22Rv1 (cell line): Measurements from ENCODE around the gene HECTD1.
"Not testable (repeated sequence)": the region's sequence is repeated elsewhere in the genome, so short reads cannot be mapped to it uniquely, and the experiment has no call there.

ENCODE experiments used
- H3K27ac ChIP-seq: fragments of 450-650 bp; 2 replicates; pipeline ENCODE4 v1.5.1; 2017
- ZFX ChIP-seq: fragments of 450-650 bp; IDR thresholded peaks from 2 replicates; pipeline ENCODE4 v1.6.1; 2017; ENCODE audit warnings: antibody characterized with exemption, borderline replicate concordance
- TF ChIP-seq, protein P1 (sequence below): fragments of 450-650 bp; IDR thresholded peaks from 2 replicates; pipeline ENCODE4 v1.5.1; 2017; ENCODE audit warnings: mild to moderate bottlenecking

Gene HECTD1

DNA sequence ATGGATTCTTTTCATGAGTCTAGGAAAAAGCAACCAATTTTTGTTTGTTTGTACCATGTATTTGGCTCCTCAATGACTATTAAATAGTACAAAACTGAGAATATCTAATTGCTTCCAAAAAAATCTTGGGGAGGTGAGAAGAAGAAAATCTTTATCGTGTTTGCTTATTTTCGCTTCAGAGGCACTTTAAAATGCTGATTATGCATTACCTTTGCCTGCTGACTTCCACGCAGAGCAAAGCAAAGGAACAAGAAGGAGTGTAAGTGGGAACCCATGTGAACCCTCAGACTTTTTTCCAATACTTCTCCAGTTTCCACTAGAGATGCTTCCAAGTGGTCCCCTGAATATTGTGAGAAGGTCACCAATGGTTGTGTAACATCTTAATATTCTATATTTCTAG, 138.2 kb downstream of the HECTD1 start:
- no peak overlapping the region for H3K27ac ChIP-seq
- TF ChIP-seq ZFX = no peak
- TF ChIP-seq, protein P1, sequence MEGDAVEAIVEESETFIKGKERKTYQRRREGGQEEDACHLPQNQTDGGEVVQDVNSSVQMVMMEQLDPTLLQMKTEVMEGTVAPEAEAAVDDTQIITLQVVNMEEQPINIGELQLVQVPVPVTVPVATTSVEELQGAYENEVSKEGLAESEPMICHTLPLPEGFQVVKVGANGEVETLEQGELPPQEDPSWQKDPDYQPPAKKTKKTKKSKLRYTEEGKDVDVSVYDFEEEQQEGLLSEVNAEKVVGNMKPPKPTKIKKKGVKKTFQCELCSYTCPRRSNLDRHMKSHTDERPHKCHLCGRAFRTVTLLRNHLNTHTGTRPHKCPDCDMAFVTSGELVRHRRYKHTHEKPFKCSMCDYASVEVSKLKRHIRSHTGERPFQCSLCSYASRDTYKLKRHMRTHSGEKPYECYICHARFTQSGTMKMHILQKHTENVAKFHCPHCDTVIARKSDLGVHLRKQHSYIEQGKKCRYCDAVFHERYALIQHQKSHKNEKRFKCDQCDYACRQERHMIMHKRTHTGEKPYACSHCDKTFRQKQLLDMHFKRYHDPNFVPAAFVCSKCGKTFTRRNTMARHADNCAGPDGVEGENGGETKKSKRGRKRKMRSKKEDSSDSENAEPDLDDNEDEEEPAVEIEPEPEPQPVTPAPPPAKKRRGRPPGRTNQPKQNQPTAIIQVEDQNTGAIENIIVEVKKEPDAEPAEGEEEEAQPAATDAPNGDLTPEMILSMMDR = no peak

DNA sequence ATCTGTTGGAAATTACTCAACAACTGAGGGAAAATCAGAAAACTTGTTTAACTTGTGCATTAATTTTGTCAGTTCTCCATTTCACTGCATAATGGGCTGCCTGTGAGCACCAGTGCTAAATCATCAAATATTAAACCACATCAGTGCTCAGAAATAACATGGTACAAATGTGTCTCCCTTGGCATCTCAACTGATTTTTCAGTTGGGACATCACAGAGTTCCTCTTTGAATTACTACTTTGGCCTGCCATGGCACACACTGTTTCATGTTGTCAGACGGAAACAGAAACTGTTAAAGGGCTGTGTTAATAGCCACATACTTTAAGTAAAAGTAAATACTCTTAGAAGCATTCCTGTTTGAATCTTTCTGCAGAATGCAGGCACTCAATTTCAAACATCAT, 139.4 kb downstream of the HECTD1 start:
- TF ChIP-seq, protein P1 = no peak
- no peak for TF ChIP-seq ZFX
- no peak overlapping the region for H3K27ac ChIP-seq

DNA sequence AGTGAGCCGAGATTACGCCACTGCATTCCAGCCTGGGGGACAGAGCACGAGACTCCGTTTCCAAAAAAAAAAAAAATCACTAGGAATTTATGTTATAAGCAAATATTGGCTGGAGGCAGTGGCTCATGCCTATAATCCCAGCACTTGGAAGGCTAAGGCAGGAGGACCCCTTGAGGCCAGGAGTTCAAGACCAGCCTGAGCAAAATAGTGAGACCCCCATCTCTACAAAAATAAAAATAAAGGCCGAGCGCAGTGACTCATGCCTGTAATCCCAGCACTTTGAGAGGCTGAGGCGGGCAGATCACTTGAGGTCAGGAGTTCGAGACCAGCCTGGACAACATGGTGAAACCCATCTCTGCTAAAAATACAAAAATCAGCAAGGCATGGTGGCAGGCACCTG, 144.7 kb downstream of the HECTD1 start:
- H3K27ac ChIP-seq = not testable (repeated sequence)

DNA sequence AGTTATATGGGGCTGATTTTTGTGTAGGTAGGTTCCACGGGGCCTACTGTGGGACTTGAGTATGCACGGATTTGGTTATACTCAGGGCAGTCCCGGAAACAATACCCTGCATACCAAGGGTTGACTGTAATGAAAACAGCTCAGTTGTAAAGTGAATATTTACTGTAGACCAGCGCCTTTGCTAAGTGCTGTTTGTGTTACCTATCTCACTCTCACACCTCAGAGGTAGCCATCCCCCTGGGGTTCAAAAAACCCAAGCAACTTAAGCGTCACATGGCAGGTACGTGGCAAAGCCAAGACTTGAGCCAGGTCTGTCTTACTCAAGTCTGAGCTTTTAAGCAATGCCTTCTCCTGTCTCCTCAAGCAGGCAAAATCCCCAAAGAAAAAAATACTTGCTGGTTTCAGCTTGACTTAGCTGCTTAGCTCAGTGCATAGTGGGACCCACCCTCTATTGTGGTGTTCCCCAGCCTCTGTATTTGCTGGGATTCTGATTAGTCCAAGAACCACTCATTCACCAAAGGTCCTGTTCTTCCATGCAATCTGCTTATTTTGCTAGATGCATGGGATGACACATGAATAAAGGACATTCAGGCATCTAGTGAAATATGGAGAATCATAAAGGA, 147.2 kb downstream of the HECTD1 start:
- no peak overlapping the region for H3K27ac ChIP-seq
- TF ChIP-seq ZFX = no peak
- TF ChIP-seq, protein P1 = no peak

DNA sequence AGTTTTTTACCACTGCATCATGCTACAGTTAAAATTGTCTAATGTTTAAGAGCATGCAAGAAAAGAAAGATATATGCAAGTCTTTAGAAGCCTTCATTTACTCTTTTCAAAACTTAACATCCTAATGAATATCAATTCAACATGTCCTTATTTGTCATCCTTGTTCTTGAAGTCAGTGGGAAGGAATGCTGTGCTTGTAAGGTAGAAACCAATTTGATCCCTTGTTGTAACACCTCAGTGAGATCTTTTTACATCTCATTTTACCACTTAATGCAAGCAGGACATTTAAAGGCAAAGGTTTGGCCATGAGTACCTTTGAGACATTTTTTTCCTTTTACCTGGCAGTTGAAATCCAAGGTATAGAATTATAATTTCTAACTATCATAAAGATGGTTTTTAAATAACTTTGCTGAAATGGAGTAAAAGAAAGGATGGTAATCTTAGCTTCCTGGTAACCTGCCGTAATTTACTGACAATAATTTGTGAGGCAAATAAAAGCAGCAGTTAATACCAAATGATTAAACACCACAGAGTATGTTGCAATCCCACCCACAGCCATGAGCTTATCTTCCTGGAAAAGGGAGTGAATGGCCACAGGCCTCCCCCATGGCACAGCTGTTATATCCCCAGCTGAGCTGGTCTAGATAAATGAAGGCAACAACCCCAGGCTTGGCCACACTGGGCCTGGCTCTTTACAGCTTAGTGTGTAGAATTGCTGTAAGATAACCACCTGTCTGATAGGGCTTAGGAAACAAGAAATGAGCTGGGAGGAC, 148.3 kb downstream of the HECTD1 start:
- no peak for TF ChIP-seq ZFX
- TF ChIP-seq, protein P1 = no peak
- H3K27ac ChIP-seq = no peak overlapping the region

DNA sequence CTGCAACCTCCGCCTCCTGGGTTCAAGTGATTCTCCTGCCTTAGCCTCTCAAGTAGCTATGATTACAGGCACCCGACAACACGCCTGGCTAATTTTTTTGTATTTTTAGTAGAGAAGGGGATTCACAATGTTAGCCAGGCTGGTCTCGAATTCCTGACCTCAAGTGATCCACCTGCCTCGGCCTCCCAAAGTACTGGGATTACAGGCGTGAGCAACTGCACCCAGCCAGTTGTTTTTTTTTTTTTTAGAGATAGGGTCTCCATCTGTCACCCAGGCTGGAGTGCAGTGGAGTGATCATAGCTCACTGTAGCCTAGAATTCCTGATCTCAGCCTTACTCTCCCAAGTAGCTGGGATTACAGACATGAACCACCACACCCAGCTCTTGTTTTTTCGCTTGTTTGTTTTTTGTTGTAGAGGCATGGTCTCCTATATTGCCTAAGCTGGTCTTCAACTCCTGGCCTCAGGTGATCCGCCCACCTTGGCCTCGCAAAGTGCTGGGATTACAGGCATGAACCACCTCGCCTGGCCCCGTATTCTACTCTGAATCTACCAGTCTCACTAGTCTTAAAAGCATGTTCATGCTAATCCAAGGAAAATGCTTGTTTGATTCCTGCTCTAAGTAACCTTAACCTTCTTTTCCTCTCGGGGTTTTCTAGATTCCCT, 149.8 kb downstream of the HECTD1 start:
- no peak overlapping the region for H3K27ac ChIP-seq
- no peak for TF ChIP-seq ZFX

DNA sequence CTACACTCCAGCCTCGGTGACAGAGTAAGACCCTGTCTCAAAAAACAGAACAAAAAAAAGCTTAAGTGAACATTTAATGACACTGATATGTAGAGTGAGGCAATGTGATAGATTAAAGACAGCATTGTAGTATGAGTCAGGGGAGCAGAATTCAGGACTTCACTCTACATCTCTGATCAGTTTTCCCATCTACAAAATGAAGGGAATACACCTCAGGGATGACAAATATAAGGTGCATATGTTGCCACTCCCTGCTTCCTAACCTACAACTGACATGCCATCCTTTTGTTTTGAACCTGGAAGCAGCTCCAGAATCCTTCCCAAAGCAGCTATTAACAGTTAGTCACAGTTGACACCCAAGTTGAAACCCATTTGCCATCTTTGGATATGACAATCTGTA, 150.6 kb downstream of the HECTD1 start:
- no peak for TF ChIP-seq ZFX
- TF ChIP-seq, protein P1 = no peak
- H3K27ac ChIP-seq = no peak overlapping the region

DNA sequence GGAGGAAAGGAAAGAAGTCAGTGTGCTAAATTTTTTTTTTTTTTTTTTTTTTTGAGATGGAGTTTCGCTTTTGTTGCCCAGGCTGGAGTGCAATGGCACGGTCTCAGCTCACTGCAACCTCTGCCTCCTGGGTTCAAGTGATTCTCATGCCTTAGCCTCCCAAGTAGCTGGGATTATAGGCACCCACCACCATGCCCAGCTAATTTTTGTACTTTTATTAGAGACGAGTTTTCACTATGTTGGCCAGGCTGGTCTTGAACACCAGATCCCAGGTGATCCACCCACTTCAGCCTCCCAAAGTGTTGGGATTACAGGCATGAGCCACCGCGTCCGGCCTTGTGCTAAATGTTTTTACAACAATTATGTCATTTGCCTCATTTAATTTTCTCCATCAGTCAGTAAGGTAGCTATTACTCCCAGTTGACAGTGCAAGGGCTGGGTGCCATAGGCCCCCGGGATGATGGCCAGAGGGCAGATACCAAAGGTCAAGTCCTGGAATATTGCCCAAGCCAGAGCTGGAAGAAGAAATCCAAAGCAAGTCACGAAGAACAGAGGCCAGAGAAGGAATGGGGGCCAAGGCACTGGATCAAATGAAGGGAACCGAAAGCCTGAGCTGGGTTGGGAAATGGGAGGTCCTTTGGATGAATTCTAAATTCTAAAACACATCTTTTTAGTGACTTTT, 154.5 kb downstream of the HECTD1 start:
- H3K27ac ChIP-seq = not testable (repeated sequence)
